ENCODE data around the gene SLC27A5. TPM values are rescaled to one million over a fixed set of nuclear protein-coding genes. Genes with fewer than 3 reads are reported as not detected.
"Not testable (repeated sequence)": the region's sequence is repeated elsewhere in the genome, so short reads cannot be mapped to it uniquely, and the experiment has no call there.

The SLC27A5 gene
- total RNA-seq, 4 donors from 2014 or later = 2.0 to 9.1 (median 4.6) TPM

DNA sequence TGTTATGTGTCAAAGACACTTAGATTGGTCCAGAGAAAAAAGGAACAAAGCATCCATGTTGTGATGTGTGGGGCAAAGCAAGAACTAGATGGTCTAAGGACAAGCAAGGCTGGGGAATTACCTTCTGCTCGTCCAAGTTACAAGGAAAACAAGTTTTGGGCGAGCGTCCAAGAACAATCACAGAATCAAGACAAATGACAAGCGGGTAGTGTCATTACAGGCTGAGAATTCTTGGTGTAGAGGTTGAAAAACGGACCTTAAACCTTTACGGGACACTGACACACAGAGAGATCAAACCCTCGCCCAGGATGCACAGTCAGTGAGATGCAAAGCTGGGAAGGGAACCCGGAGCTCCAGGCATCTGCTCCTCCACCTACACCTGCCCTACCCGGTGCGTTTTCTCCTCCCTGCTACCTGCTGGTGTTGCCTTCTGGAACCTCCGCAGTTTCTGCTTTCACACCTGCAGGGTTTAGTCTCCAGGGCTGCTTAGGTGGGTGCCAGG, 60.9 kb downstream of the SLC27A5 start:
- Histone ChIP-seq H3K4me1 (peaks cover 7 to 10% of the 10 kb centered on the region in 2 donors), H3K9me3 (no peaks in the 10 kb centered on the region), H3K27ac (peak overlapping the region in 2 of 4 donors; percentile 73 to 80), H3K27me3 (peaks cover 0 to 11% (median 3%) of the 10 kb centered on the region in 3 donors), H3K4me3 (peak overlapping the region; percentile 83 to 96 (median 88)), H3K36me3 (peaks cover 0 to 10% of the 10 kb centered on the region in 2 donors)
- in situ Hi-C loops (cut with MboI; ENCODE audit: low sequenced_read_pairs in 4 of 4) = no loop called here
- ATAC-seq (no peak), DNase-seq (no peak)
- TF ChIP-seq POLR2A (IDR thresholded peaks at IDR 0.05) = no peak
- intact Hi-C loops (cut with DNase I; ENCODE audit: low total_unique reads) = loop anchor here (1.0 kb wide), 3 partner anchors 11 to 125 kb away; partner anchors contain the start of genes ZNF132 and ZSCAN22

DNA sequence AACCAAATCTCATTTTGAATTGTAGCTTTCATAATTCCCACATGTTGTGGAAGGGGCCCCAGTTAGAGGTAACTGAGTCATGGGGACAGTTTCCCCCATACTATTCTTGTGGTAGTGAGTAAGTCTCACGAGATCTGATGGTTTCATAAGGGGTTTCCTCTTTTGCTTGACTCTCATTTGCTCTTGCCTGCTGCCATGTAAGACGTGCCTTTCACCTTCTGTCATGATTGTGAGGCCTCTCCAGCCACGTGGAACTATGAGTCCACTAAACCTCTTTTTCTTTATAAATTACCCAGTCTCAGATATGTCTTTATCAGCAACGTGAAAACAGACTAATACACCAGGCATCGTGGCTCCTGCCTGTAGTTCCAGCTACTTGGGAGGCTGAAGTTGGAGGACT, 61.8 kb downstream of the SLC27A5 start:
- Histone ChIP-seq H3K4me1 (peaks cover 7 to 10% of the 10 kb centered on the region in 2 donors), H3K27me3 (peaks cover 0 to 11% (median 3%) of the 10 kb centered on the region in 3 donors)
- intact Hi-C loops (cut with DNase I; ENCODE audit: low total_unique reads); H3K36me3 ChIP-seq; H3K4me3 ChIP-seq; H3K9me3 ChIP-seq; in situ Hi-C loops (cut with MboI; ENCODE audit: low sequenced_read_pairs in 4 of 4); H3K27ac ChIP-seq; DNase-seq; ATAC-seq: not testable (repeated sequence)

- intact Hi-C loops (cut with DNase I; ENCODE audit: low total_unique reads); ATAC-seq; H3K36me3 ChIP-seq; H3K9me3 ChIP-seq; H3K4me3 ChIP-seq; H3K27ac ChIP-seq; in situ Hi-C loops (cut with MboI; ENCODE audit: low sequenced_read_pairs in 4 of 4); DNase-seq: not testable (repeated sequence)
- Histone ChIP-seq H3K27me3 (peaks cover 0 to 11% (median 3%) of the 10 kb centered on the region in 3 donors), H3K4me1 (peaks cover 7 to 10% of the 10 kb centered on the region in 2 donors)
These were observed 62.9 kb downstream of the SLC27A5 start for GRCh38 chr19:58448860-58449259.

Small RNA genes within 50 kb of the gene (microRNA-seq; reads per million reads assigned to microRNA genes)
- gene MIR6807 (ENCODE audit: borderline replicate concordance in 2 of 2) = 1.2 to 2.6 reads per million in 2 donors

Other genes with a start within 250 kb of the SLC27A5 start
- gene ZNF8, start 233.0 kb downstream of the SLC27A5 start, total RNA-seq = 1 to 10 TPM in 2 of 4 donors, under 1 TPM in 2; 0.78 to 2.1 (median 1.2) TPM
- gene ERVK3-1, start 206.6 kb downstream of the SLC27A5 start, total RNA-seq = 10 to 100 TPM; 27.1 to 38.2 (median 32.4) TPM
- gene ZSCAN22, start 185.0 kb downstream of the SLC27A5 start, total RNA-seq = 1 to 10 TPM; 1.1 to 2.4 (median 1.8) TPM
- gene A1BG, start 158.5 kb downstream of the SLC27A5 start, total RNA-seq = 10 to 100 TPM in 1 of 4 donors, 1 to 10 TPM in 2, not detected in 1; 4.5 to 12.5 (median 9.0) TPM
- gene ZNF497, start 149.2 kb downstream of the SLC27A5 start, total RNA-seq = under 1 TPM in 3 of 4 donors, not detected in 1; 0.07 to 0.87 (median 0.36) TPM
- gene ZNF837, start 131.0 kb downstream of the SLC27A5 start, total RNA-seq = under 1 TPM in 2 of 4 donors, not detected in 2; 0.11 to 0.36 TPM
- gene RPS5, start 124.7 kb downstream of the SLC27A5 start, total RNA-seq = 1,000 to 10,000 TPM; 1,345 to 1,665 (median 1,438) TPM
- gene RNF225, start 116.3 kb downstream of the SLC27A5 start, total RNA-seq = not detected
- 10 to 100 TPM in 2 of 4 donors, 1 to 10 TPM in 2; 8.5 to 21.4 (median 10.2) TPM for gene ZNF584, start 103.3 kb downstream of the SLC27A5 start, total RNA-seq
- 1 to 10 TPM; 1.8 to 2.7 (median 2.4) TPM for gene ZNF132, start 71.8 kb downstream of the SLC27A5 start, total RNA-seq
- gene ZNF324B, start 60.4 kb downstream of the SLC27A5 start, total RNA-seq = 1 to 10 TPM; 3.8 to 7.6 (median 7.0) TPM
- 10 to 100 TPM in 3 of 4 donors, 1 to 10 TPM in 1; 8.1 to 11.4 (median 11.3) TPM for gene ZNF324, start 44.9 kb downstream of the SLC27A5 start, total RNA-seq
- gene ZNF446, start 35.6 kb downstream of the SLC27A5 start, total RNA-seq = 10 to 100 TPM in 1 of 4 donors, 1 to 10 TPM in 3; 7.5 to 13.1 (median 8.9) TPM
- gene ZBTB45, start 7.8 kb upstream of the SLC27A5 start, total RNA-seq = 10 to 100 TPM in 2 of 4 donors, 1 to 10 TPM in 2; 5.9 to 12.2 (median 9.6) TPM
- 100 to 1,000 TPM; 145 to 239 (median 191) TPM for gene TRIM28, start 32.1 kb upstream of the SLC27A5 start, total RNA-seq
- gene CHMP2A, start 43.1 kb upstream of the SLC27A5 start, total RNA-seq = 100 to 1,000 TPM in 2 of 4 donors, 10 to 100 TPM in 2; 82.3 to 165 (median 113) TPM
- 10 to 100 TPM; 23.5 to 74.5 (median 41.6) TPM for gene UBE2M, start 46.6 kb upstream of the SLC27A5 start, total RNA-seq
- 10 to 100 TPM in 3 of 4 donors, 1 to 10 TPM in 1; 6.8 to 21.5 (median 15.1) TPM for gene MZF1, start 61.3 kb upstream of the SLC27A5 start, total RNA-seq

Measured in gastrocnemius medialis (tissue), 4 donors.